ENCODE data around the gene OSBPL3.
A peak's percentile ranks its signal among the peaks of the same experiment; 100 is the strongest.
"Not testable (repeated sequence)": the region's sequence is repeated elsewhere in the genome, so short reads cannot be mapped to it uniquely, and the experiment has no call there.

The OSBPL3 gene

GRCh38 chr7:24979863-24980533, at the start of gene OSBPL3:
TSS of gene OSBPL3 (minus strand) at chr7:24980178. CDS start at chr7:24892472, 87,706 bp downstream.
- DNase-seq (ENCODE audit: extremely low read depth in 1 of 2, low read depth in 1 of 2), result peak; percentile 87 to 95

GRCh38 chr7:25029075-25029474, 49.1 kb upstream of the OSBPL3 start:
- DNase-seq (ENCODE audit: extremely low read depth in 1 of 2, low read depth in 1 of 2), result no peak

GRCh38 chr7:25028370-25029021, 48.5 kb upstream of the OSBPL3 start:
- DNase-seq (ENCODE audit: extremely low read depth in 1 of 2, low read depth in 1 of 2), result no peak

GRCh38 chr7:25026156-25026555, 46.2 kb upstream of the OSBPL3 start:
- no peak for DNase-seq (ENCODE audit: extremely low read depth in 1 of 2, low read depth in 1 of 2)

GRCh38 chr7:25025218-25025671, 45.3 kb upstream of the OSBPL3 start:
- DNase-seq (ENCODE audit: extremely low read depth in 1 of 2, low read depth in 1 of 2), result no peak

- no peak for DNase-seq (ENCODE audit: extremely low read depth in 1 of 2, low read depth in 1 of 2)
Measured at GRCh38 chr7:25024066-25024465, 44.1 kb upstream of the OSBPL3 start.

- DNase-seq (ENCODE audit: extremely low read depth in 1 of 2, low read depth in 1 of 2), result not testable (repeated sequence)
Measured at GRCh38 chr7:25017671-25018070, 37.7 kb upstream of the OSBPL3 start.

GRCh38 chr7:25014756-25015155, 34.8 kb upstream of the OSBPL3 start:
- no peak for DNase-seq (ENCODE audit: extremely low read depth in 1 of 2, low read depth in 1 of 2)

GRCh38 chr7:25012710-25013109, 32.7 kb upstream of the OSBPL3 start:
- not testable (repeated sequence) for DNase-seq (ENCODE audit: extremely low read depth in 1 of 2, low read depth in 1 of 2)

- DNase-seq (ENCODE audit: extremely low read depth in 1 of 2, low read depth in 1 of 2), result no peak
Measured at GRCh38 chr7:25012254-25012653, 32.3 kb upstream of the OSBPL3 start.

GRCh38 chr7:25009257-25009656, 29.3 kb upstream of the OSBPL3 start:
- no peak for DNase-seq (ENCODE audit: extremely low read depth in 1 of 2, low read depth in 1 of 2)

- no peak for DNase-seq (ENCODE audit: extremely low read depth in 1 of 2, low read depth in 1 of 2)
Measured at GRCh38 chr7:25007668-25008067, 27.7 kb upstream of the OSBPL3 start.

GRCh38 chr7:25006276-25006675, 26.3 kb upstream of the OSBPL3 start:
- DNase-seq (ENCODE audit: extremely low read depth in 1 of 2, low read depth in 1 of 2), result no peak

- no peak for DNase-seq (ENCODE audit: extremely low read depth in 1 of 2, low read depth in 1 of 2)
Measured at GRCh38 chr7:25005658-25006057, 25.7 kb upstream of the OSBPL3 start.

GRCh38 chr7:25002786-25003185, 22.8 kb upstream of the OSBPL3 start:
- DNase-seq (ENCODE audit: extremely low read depth in 1 of 2, low read depth in 1 of 2), result no peak

GRCh38 chr7:24995466-24995865, 15.5 kb upstream of the OSBPL3 start:
- DNase-seq (ENCODE audit: extremely low read depth in 1 of 2, low read depth in 1 of 2), result no peak

- no peak for DNase-seq (ENCODE audit: extremely low read depth in 1 of 2, low read depth in 1 of 2)
Measured at GRCh38 chr7:24992314-24992713, 12.3 kb upstream of the OSBPL3 start.

GRCh38 chr7:24991353-24991752, 11.4 kb upstream of the OSBPL3 start:
- DNase-seq (ENCODE audit: extremely low read depth in 1 of 2, low read depth in 1 of 2), result no peak

GRCh38 chr7:24987331-24987842, 7.4 kb upstream of the OSBPL3 start:
- DNase-seq (ENCODE audit: extremely low read depth in 1 of 2, low read depth in 1 of 2), result no peak

- DNase-seq (ENCODE audit: extremely low read depth in 1 of 2, low read depth in 1 of 2), result no peak
Measured at GRCh38 chr7:24982917-24983316, 2.9 kb upstream of the OSBPL3 start.

- peak in 1 of 2 donors; percentile 22 for DNase-seq (ENCODE audit: extremely low read depth in 1 of 2, low read depth in 1 of 2)
Measured at GRCh38 chr7:24981171-24981951, 1.4 kb upstream of the OSBPL3 start.
